VCaP (cell line): ENCODE data around the gene EIF2B1.

Experiments used
- H3K27ac ChIP-seq: fragments of 450-650 bp; 2 replicates; pipeline ENCODE4 v1.5.1; 2017
- TF ChIP-seq, protein P1 (sequence below): fragments of 450-650 bp; conservative IDR thresholded peaks from 2 replicates; pipeline ENCODE4 v1.5.1; 2017; ENCODE audit warnings: mild to moderate bottlenecking, moderate library complexity

EIF2B1 gene

DNA sequence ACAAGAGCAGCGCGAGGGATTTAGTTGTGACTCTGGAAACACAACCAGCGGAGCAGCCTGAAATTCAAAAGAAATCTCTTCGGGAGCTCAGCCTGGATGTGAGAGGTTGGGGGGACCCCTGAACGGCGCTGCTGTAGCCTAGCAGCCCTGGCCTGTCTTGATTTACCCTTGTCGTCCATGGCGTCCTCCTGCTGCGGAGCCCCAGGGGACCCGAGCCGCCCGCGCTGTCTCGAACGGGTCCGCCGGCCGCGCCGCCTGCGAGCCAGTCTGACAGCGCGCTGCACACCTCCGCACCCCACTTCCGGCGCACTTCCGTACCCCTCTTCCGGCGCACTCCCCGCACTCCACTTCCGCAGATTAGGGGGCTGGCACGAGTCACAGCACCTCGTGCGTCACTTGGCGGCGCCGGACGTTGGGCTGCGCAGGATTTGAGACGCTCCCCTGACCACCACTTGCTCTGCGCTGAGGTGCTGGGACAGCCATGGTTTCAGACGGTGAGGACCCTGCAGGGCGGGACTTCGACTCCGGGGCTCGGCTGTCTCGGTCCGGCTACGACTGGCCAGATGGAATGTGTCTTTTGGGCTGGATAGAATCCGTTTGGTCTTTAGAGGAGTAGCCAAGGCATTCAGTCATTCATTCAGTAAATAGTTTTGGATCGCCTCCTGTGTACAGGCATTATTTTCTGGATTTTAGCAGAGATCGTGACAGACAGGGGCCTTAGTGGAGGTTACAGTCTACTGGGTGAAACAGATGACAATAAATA, at the start of gene EIF2B1, which contains the start of gene GTF2H3:
EIF2B1 (minus strand) TSS at position 308 of the 763 bp plus-strand sequence; CDS start at position 179, 129 bp downstream.
GTF2H3 (plus strand) TSS at position 451 of the 763 bp plus-strand sequence; CDS start at position 482, 31 bp downstream.
- TF ChIP-seq, protein P1, sequence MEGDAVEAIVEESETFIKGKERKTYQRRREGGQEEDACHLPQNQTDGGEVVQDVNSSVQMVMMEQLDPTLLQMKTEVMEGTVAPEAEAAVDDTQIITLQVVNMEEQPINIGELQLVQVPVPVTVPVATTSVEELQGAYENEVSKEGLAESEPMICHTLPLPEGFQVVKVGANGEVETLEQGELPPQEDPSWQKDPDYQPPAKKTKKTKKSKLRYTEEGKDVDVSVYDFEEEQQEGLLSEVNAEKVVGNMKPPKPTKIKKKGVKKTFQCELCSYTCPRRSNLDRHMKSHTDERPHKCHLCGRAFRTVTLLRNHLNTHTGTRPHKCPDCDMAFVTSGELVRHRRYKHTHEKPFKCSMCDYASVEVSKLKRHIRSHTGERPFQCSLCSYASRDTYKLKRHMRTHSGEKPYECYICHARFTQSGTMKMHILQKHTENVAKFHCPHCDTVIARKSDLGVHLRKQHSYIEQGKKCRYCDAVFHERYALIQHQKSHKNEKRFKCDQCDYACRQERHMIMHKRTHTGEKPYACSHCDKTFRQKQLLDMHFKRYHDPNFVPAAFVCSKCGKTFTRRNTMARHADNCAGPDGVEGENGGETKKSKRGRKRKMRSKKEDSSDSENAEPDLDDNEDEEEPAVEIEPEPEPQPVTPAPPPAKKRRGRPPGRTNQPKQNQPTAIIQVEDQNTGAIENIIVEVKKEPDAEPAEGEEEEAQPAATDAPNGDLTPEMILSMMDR: no peak
- peak within 1 kb of the TSS; percentile 87 for H3K27ac ChIP-seq

DNA sequence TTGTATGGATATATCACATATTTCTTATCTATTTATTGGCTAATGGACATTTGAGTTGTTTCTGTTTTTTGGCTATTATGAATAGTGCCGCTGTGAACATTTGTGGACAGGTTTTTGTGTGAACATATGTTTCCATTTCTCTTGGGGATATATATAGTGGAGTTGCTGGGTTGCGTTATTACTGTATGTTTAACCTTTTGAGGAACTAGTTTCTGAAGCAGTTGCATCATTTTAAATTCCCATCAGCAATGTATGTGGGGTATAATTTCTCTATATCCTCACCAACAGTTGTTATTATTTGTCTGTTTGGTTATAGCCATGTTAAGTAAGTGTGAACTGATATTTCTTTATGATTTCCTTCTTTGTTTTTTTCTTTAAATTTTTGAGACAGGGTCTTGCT, 48.1 kb upstream of the EIF2B1 start:
- H3K27ac ChIP-seq: no peak overlapping the region
- TF ChIP-seq, protein P1: no peak

DNA sequence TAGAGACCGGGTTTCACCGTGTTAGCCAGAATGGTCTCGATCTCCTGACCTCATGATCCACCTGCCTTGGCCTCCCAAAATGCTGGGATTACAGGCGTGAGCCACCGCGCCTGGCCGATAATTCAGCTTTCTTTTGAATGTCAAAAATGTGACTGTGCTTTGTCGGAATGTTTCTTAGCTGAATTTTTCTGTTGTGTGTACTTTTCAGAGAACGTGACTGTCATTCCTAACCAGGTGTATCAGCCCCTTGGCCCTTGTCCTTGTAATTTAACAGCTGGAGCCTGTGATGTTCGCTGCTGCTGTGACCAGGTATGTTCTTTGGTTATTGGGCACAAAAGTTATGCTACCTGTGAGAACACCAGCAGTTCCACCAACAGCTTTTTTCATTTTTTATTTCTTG, 45.5 kb upstream of the EIF2B1 start:
- TF ChIP-seq, protein P1: no peak
- no peak overlapping the region for H3K27ac ChIP-seq

DNA sequence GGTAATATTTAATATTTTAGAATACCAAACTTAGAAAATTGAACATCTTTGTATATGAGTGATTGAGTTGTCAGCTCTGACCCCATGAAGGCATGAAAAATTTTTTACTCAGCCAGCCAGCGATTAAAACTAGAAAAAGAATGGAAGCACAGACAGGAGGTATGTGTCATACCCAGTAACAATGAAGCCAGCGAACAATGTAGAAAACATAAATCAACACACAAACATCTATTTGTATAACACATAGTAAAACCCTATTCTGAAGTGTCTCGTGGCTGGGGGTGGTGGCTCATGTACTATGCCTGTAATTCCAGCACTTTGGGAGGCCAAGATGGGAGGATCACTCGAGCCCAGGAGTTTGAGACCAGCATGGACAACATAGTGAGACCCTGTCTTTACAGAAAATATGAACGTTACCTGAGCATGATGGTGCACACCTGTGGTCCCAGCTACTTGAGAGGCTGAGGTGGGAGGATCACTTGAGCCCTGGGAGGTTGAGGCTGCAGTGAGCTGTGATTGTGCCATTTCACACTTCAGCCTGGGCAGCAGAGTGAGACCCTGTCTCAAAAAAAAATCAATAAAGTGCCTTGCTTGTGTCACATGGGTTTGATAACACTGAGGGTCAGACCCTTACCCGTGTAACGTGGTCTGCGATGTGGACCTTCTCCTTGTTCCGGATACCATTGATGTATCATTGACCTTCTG, 43.3 kb upstream of the EIF2B1 start:
- H3K27ac ChIP-seq: no peak overlapping the region
- TF ChIP-seq, protein P1: no peak

DNA sequence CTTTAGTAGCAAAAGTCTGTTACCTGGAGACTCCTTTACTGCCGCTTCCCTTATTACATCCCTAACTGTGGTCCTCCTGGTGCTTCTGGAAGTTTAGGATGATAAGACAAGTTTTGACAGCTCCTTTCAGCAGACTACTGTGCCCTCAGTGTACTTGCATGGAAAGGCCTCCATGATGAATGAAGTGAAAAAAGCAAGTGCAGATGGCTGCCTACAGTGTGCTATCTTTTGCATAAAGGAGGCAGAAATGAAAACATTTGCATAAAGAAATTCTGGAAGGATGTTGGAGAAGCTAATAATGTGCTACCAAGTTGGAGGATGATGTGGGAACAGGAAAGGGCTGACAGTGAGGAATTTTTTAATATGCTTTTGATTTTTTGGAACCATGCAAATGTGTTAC, 42.0 kb upstream of the EIF2B1 start:
- TF ChIP-seq, protein P1: no peak
- no peak overlapping the region for H3K27ac ChIP-seq

DNA sequence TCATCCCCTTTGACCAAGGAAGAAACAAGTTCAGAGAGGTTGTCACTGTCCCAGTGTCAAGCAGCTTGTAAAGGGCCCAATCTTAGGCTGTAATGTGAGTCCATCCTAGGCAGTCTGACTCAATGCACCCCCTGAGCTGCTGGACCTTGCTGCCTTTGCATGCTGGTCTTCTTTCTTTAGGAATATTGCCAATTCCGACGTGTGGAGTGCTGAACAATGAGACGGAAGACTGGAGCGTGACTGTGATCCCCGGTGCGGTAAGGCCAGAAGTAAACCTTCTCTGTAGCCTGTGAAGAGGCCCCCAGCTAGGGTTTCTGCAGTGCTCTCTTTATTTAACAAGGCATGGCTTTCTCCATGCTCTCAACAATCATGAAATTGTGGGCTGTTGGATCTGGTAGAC, 38.4 kb upstream of the EIF2B1 start:
- TF ChIP-seq, protein P1: no peak
- no peak overlapping the region; the same call in 1 of the 2 replicates for H3K27ac ChIP-seq
